B cell (primary cell): ENCODE data around the gene SLC24A3. TPM values are rescaled to one million over a fixed set of nuclear protein-coding genes. Genes with fewer than 3 reads are reported as not detected.

Source experiments
- ATAC-seq: fragments of 200-7000 bp; cut with Tn5 transposase; one replicate; pipeline ENCODE4 v1.10.0; 2021; ENCODE audit warnings: low read depth, mild to moderate bottlenecking, moderate number of reproducible peaks, moderate library complexity
- CTCF ChIA-PET: fragments of 350-600 bp; sonication (Branson Sonifier 250); formaldehyde crosslinking; loops from one replicate; lab custom pipeline; 2021; ENCODE audit warnings: antibody characterized with exemption, inconsistent platforms; lab: Charles Lee
- POLR2A ChIA-PET: fragments of 350-600 bp; sonication (Branson Sonifier 250); formaldehyde crosslinking; loops from one replicate; lab custom pipeline; 2021; ENCODE audit warnings: antibody characterized with exemption; lab: Charles Lee
- DNase-seq: peaks from one replicate; pipeline ENCODE4 v3.0.0; 2013
- H2AFZ ChIP-seq: 2 replicates; pipeline ENCODE4 v1.6.1; 2012; ENCODE audit warnings: mild to moderate bottlenecking, low read depth, low read length; ENCODE audit not compliant: insufficient read depth, poor library complexity, severe bottlenecking
- H3K27ac ChIP-seq, 2 donors: 1 replicate in 1 of 2; 2 replicates in 1 of 2; pipeline ENCODE4 v1.5.1; 2012 to 2013; ENCODE audit warnings: low read length in 2 of 2, mild to moderate bottlenecking in 2 of 2, moderate library complexity in 1 of 2
- H3K27me3 ChIP-seq, 4 experiments: fragments of 200-600 bp in 1 of 4; sonication (generic) in 1 of 4; replicated peaks in 1 of 4; 1 replicate in 2 of 4; 2 replicates in 2 of 4; pipeline versions ENCODE4 v1.6.1 to v1.7.0; 2013 to 2016; ENCODE audit warnings: low read length in 3 of 4, mild to moderate bottlenecking in 2 of 4, mixed read lengths in 1 of 4, moderate library complexity in 1 of 4; ENCODE audit not compliant: insufficient read depth in 4 of 4, control insufficient read depth in 3 of 4; ENCODE audit errors: control extremely low read depth in 1 of 4
- H3K36me3 ChIP-seq, 2 experiments: replicated peaks in 1 of 2; 1 replicate in 1 of 2; 2 replicates in 1 of 2; pipeline versions ENCODE4 v1.6.1 to v1.7.1; 2013; ENCODE audit warnings: low read length in 1 of 2; ENCODE audit not compliant: insufficient read depth in 2 of 2, control insufficient read depth in 1 of 2; ENCODE audit errors: control extremely low read depth in 1 of 2, extremely low read depth in 1 of 2
- H3K4me1 ChIP-seq, 2 donors: fragments of 200-600 bp in 1 of 2; sonication (generic) in 1 of 2; 1 replicate in 1 of 2; 2 replicates in 1 of 2; pipeline versions ENCODE4 v1.5.1 to v1.6.1; 2013 to 2017; ENCODE audit warnings: low read length in 2 of 2; ENCODE audit not compliant: control insufficient read depth in 2 of 2, insufficient read depth in 2 of 2
- H3K4me2 ChIP-seq: replicated peaks from 2 replicates; pipeline ENCODE3; 2012; ENCODE audit warnings: mild to moderate bottlenecking, low read depth, low read length; ENCODE audit not compliant: poor library complexity, severe bottlenecking
- H3K4me3 ChIP-seq, 5 experiments: fragments of 200-600 bp in 1 of 5; sonication (generic) in 1 of 5; 1 replicate in 3 of 5; 2 replicates in 2 of 5; pipeline versions ENCODE4 v1.5.1 to v1.7.0; 2011 to 2016; ENCODE audit warnings: low read length in 4 of 5, mild to moderate bottlenecking in 4 of 5, low read depth in 2 of 5, control low read depth in 1 of 5, moderate library complexity in 1 of 5; ENCODE audit not compliant: insufficient read depth in 1 of 5; ENCODE audit errors: control extremely low read depth in 1 of 5, extremely low read depth in 1 of 5
- H3K79me2 ChIP-seq: fragments of 200-600 bp; sonication (generic); one replicate; pipeline ENCODE4 v1.6.0; 2016; ENCODE audit warnings: low read length; ENCODE audit not compliant: control insufficient read depth, insufficient read depth
- H3K9ac ChIP-seq: fragments of 200-600 bp; sonication (generic); 2 replicates; pipeline ENCODE4 v1.6.1; 2017; ENCODE audit warnings: mild to moderate bottlenecking, low read length, moderate library complexity
- H3K9me3 ChIP-seq, 3 donors: one replicate each; pipeline versions ENCODE4 v1.6.1 to v1.7.1; 2013; ENCODE audit warnings: low read length in 2 of 3; ENCODE audit not compliant: control insufficient read depth in 2 of 3, insufficient read depth in 1 of 3; ENCODE audit errors: control extremely low read depth in 1 of 3
- H4K20me1 ChIP-seq: 2 replicates; pipeline ENCODE4 v1.6.0; 2012; ENCODE audit warnings: mild to moderate bottlenecking, low read length; ENCODE audit not compliant: insufficient read depth, control insufficient read depth, poor library complexity, severe bottlenecking
- H3K27ac Mint-ChIP-seq: one replicate; pipeline ENCODE4 v1.8.0; 2021; ENCODE audit warnings: mixed read lengths
- H3K27me3 Mint-ChIP-seq: one replicate; pipeline ENCODE4 v1.8.0; 2021; ENCODE audit warnings: mixed read lengths
- H3K4me1 Mint-ChIP-seq: one replicate; pipeline ENCODE4 v1.8.0; 2021; ENCODE audit warnings: mixed read lengths
- H3K4me3 Mint-ChIP-seq: one replicate; pipeline ENCODE4 v1.8.0; 2021; ENCODE audit warnings: mixed read lengths
- H3K9me3 Mint-ChIP-seq: one replicate; pipeline ENCODE4 v1.8.0; 2022; ENCODE audit warnings: mixed read lengths; ENCODE audit not compliant: insufficient read depth
- CTCF ChIP-seq: fragments of 200-600 bp; IDR thresholded peaks from one replicate; pipeline ENCODE4 v1.8.0; 2022; ENCODE audit warnings: antibody characterized with exemption, mild to moderate bottlenecking
- EZH2 ChIP-seq: IDR thresholded peaks from 2 replicates; pipeline ENCODE4 v1.6.1; 2012; ENCODE audit warnings: borderline replicate concordance, low read depth, mild to moderate bottlenecking, moderate library complexity, low read length; ENCODE audit not compliant: insufficient read depth, poor library complexity, severe bottlenecking
- WGBS: methylation state at CpG from one replicate; pipeline ENCODE4 v1.1.5; 2013; ENCODE audit warnings: missing lambda C conversion rate; ENCODE audit not compliant: insufficient coverage; 5-methylcytosine and 5-hydroxymethylcytosine counted together
- intact Hi-C: fragments of 100-400 bp; cut with micrococcal nuclease; formaldehyde crosslinking; loops from one replicate; pipeline ENCODE4 v1.10.0; 2022
- polyA plus RNA-seq: library from polyadenylated mRNA; depleted of rRNA; stranded (reverse); fragments of >200 nt; gene quantifications from 2 replicates; pipeline ENCODE4 v1.2.3, GENCODE V29; 2012
- total RNA-seq, 2 donors: library from RNA; stranded (reverse); fragments of 120-200 nt in 1 of 2; gene quantifications; 1 replicate in 1 of 2; 2 replicates in 1 of 2; pipeline versions ENCODE4 v1.2.3 to v1.2.4, GENCODE V29; 2013 to 2022

Gene SLC24A3
- total and polyA plus RNA-seq, 2 donors (not counting 1 experiment from before 2014, with no cell fraction given): not detected

DNA sequence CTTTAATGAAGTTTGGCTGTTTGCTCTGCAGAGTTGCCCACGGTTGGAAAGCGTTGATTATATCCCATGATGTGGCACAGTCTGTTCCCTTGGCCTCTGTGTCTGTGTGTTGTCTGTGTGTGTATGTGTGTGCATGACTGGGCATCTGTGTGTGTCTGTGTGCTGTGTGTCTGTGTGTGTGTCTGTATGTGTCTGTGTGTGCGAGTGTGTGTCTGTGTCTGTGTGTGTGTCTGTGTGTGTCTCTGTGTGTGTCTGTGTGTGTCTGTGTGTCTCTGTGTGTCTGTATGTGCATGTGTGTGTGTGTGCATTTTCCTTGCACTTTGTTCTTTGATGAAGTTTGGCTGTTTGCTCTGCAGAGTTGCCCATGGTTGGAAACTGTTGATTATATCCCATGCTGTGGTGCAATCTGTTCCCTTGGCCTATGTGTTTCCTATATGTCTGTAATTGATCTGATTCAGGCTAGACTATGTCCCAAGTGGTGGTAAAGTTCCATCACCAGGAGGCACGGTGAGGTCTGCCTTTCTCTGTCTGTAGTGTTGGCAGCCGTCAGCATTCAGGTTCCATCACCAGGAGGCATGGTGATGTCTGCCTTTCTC is 467.6 kb downstream of the SLC24A3 start:
- Histone ChIP-seq H3K9me3 (no peaks in the 10 kb centered on the region), H3K9ac (no peak overlapping the region), H3K27me3 (peaks cover 0 to 7% (median 4%) of the 10 kb centered on the region in 4 experiments), H3K4me1 (no peaks in the 10 kb centered on the region), H4K20me1 (no peaks in the 10 kb centered on the region), H3K4me2 (no peak overlapping the region), H3K4me3 (no peak overlapping the region), H2AFZ (no peak overlapping the region), H3K27ac (no peak overlapping the region), H3K36me3 (no peaks in the 10 kb centered on the region), H3K79me2 (no peaks in the 10 kb centered on the region)
- TF ChIP-seq EZH2 (no peak), CTCF (no peak)
- Mint-ChIP-seq H3K4me1 (no peaks in the 10 kb centered on the region), H3K9me3 (no peaks in the 10 kb centered on the region), H3K4me3 (no peak overlapping the region), H3K27me3 (peaks cover 16% of the 10 kb centered on the region), H3K27ac (no peak overlapping the region)
- no peak for DNase-seq
- no peak for ATAC-seq
- intact Hi-C loops: no loop called here
- 89% methylated on average over 5 of the region's 5 CpGs for WGBS
- POLR2A ChIA-PET: no interaction called here
- CTCF ChIA-PET: no interaction called here

DNA sequence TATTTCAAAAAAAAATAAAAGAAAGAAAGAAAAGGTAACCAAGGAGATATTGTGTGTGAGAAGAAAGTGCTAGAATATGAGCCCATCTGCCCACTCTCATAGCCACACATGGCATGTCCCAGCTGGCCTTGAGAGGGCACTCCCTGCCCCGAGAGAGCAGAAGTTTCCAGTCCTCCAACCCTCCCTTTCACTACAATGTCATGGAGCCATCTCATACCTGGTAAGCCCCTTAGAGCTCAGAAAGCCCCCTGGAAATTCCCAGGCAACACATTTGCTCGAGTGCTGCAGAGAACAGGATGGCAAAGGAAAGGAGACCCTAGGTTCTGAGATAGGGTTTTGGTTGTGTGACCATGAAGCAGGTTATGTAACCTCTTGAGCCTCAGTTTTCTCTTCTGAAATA is 469.8 kb downstream of the SLC24A3 start:
- H3K4me3 ChIP-seq: no peak overlapping the region
- Mint-ChIP-seq H3K27me3 (peaks cover 22% of the 10 kb centered on the region), H3K27ac (no peak overlapping the region), H3K4me3 (no peak overlapping the region), H3K4me1 (no peaks in the 10 kb centered on the region), H3K9me3 (peaks cover 3% of the 10 kb centered on the region)
- peaks cover 0 to 5% (median 0%) of the 10 kb centered on the region in 4 experiments for H3K27me3 ChIP-seq
- CTCF ChIA-PET: interaction anchor here (1.5 to 2.7 kb wide), 2 partner anchors 11 to 20 kb away, joined by 3 to 10 read pairs; no protein-coding TSS in a partner anchor
- peaks cover 0 to 2% (median 0%) of the 10 kb centered on the region in 3 donors for H3K9me3 ChIP-seq
- H3K79me2 ChIP-seq: no peaks in the 10 kb centered on the region
- H3K4me2 ChIP-seq: no peak overlapping the region
- no peaks in the 10 kb centered on the region for H3K4me1 ChIP-seq
- no peaks in the 10 kb centered on the region for H3K36me3 ChIP-seq
- WGBS: 54% methylated on average over 2 of the region's 2 CpGs
- no peak overlapping the region for H3K27ac ChIP-seq
- no peak overlapping the region for H2AFZ ChIP-seq
- H4K20me1 ChIP-seq: no peaks in the 10 kb centered on the region
- no peak overlapping the region for H3K9ac ChIP-seq
- DNase-seq (no peak), ATAC-seq (no peak)
- POLR2A ChIA-PET: no interaction called here
- TF ChIP-seq CTCF (no peak), EZH2 (no peak)
- intact Hi-C loops: no loop called here
